GM23338 (cell line): Measurements from ENCODE around the gene SBSN. TPM values are rescaled to one million over a fixed set of nuclear protein-coding genes. Genes with fewer than 3 reads are reported as not detected.
A peak's percentile ranks its signal among the peaks of the same experiment; 100 is the strongest.

Source experiments
- ATAC-seq: fragments of 200-7000 bp; cut with Tn5 transposase; 3 replicates; pipeline ENCODE4 v1.9.1; 2020
- DNase-seq: peaks from one replicate; pipeline ENCODE4 v3.0.0-alpha.2; 2015; ENCODE audit warnings: low spot score
- H2AFZ ChIP-seq: fragments of 200-600 bp; sonication (generic); 2 replicates; pipeline ENCODE4 v1.8.0; 2016; ENCODE audit warnings: antibody characterized with exemption, mild to moderate bottlenecking, moderate library complexity
- H3F3A ChIP-seq: fragments of 200-600 bp; sonication (generic); replicated peaks from 2 replicates; pipeline ENCODE4 v1.8.0; 2017; ENCODE audit warnings: antibody characterized with exemption, mixed run types, low read depth
- H3K27ac ChIP-seq: fragments of 200-600 bp; sonication (generic); 2 replicates; pipeline ENCODE4 v1.6.1; 2016; ENCODE audit warnings: low read depth
- H3K27me3 ChIP-seq: fragments of 200-600 bp; sonication (generic); 2 replicates; pipeline ENCODE4 v1.8.0; 2016; ENCODE audit warnings: mild to moderate bottlenecking, mixed run types, moderate library complexity; ENCODE audit not compliant: insufficient read depth
- H3K36me3 ChIP-seq: fragments of 200-600 bp; sonication (generic); 2 replicates; pipeline ENCODE4 v1.8.0; 2016; ENCODE audit warnings: mild to moderate bottlenecking; ENCODE audit not compliant: insufficient read depth
- H3K4me1 ChIP-seq: fragments of 200-600 bp; sonication (generic); 2 replicates; pipeline ENCODE4 v1.8.0; 2016; ENCODE audit warnings: mild to moderate bottlenecking, moderate library complexity; ENCODE audit not compliant: insufficient read depth
- H3K4me2 ChIP-seq: fragments of 200-600 bp; sonication (generic); 2 replicates; pipeline ENCODE4 v1.7.1; 2017; ENCODE audit warnings: mixed run types
- H3K4me3 ChIP-seq: fragments of 200-600 bp; sonication (generic); 2 replicates; pipeline ENCODE4 v1.6.1; 2016; ENCODE audit warnings: mixed run types
- H3K79me2 ChIP-seq: fragments of 200-600 bp; sonication (generic); replicated peaks from 2 replicates; pipeline ENCODE4 v1.8.0; 2017; ENCODE audit warnings: mild to moderate bottlenecking; ENCODE audit not compliant: insufficient read depth
- H3K9me2 ChIP-seq: fragments of 200-600 bp; sonication (generic); 2 replicates; pipeline ENCODE4 v1.8.0; 2017; ENCODE audit not compliant: insufficient read depth
- H4K20me1 ChIP-seq: fragments of 200-600 bp; sonication (generic); replicated peaks from 2 replicates; pipeline ENCODE4 v1.8.0; 2017; ENCODE audit warnings: mild to moderate bottlenecking; ENCODE audit not compliant: insufficient read depth
- H3K27ac Mint-ChIP-seq: 2 replicates; pipeline ENCODE4 v1.8.0; 2020; ENCODE audit warnings: inconsistent platforms, mild to moderate bottlenecking, moderate library complexity, mixed read lengths
- H3K27me3 Mint-ChIP-seq: 3 replicates; pipeline ENCODE4 v1.8.0; 2022; ENCODE audit warnings: low read depth, mild to moderate bottlenecking, moderate library complexity, mixed read lengths, inconsistent platforms; ENCODE audit not compliant: insufficient read depth, poor library complexity
- H3K36me3 Mint-ChIP-seq: 3 replicates; pipeline ENCODE4 v1.8.0; 2021; ENCODE audit warnings: low read depth, mild to moderate bottlenecking, inconsistent platforms, moderate library complexity, mixed read lengths
- H3K4me1 Mint-ChIP-seq: 3 replicates; pipeline ENCODE4 v1.8.0; 2020; ENCODE audit warnings: mild to moderate bottlenecking, inconsistent platforms, mixed read lengths
- H3K4me3 Mint-ChIP-seq: 3 replicates; pipeline ENCODE4 v1.8.0; 2021; ENCODE audit warnings: moderate library complexity, mild to moderate bottlenecking, inconsistent platforms, mixed read lengths
- H3K9me3 Mint-ChIP-seq: 3 replicates; pipeline ENCODE4 v1.8.0; 2020; ENCODE audit warnings: moderate library complexity, mild to moderate bottlenecking, inconsistent platforms, mixed read lengths
- CTCF ChIP-seq, 2 experiments: fragments of 200-600 bp in 1 of 2; sonication (generic) in 1 of 2; conservative IDR thresholded peaks; 2 replicates each; pipeline versions ENCODE4 v1.5.1 to v1.6.1; 2016 to 2017; ENCODE audit warnings: antibody characterized with exemption in 2 of 2, low read depth in 2 of 2, mild to moderate bottlenecking in 2 of 2, moderate library complexity in 1 of 2
- EZH2 ChIP-seq: fragments of 200-600 bp; sonication (generic); IDR thresholded peaks from one replicate; pipeline ENCODE4 v1.8.0; 2017; ENCODE audit warnings: antibody characterized with exemption, mild to moderate bottlenecking, low read depth; ENCODE audit not compliant: unreplicated experiment
- JUNB ChIP-seq: IDR thresholded peaks from one replicate; pipeline ENCODE4 v1.6.1; 2016; ENCODE audit warnings: antibody characterized with exemption; ENCODE audit not compliant: unreplicated experiment
- NANOG ChIP-seq: IDR thresholded peaks from 2 replicates; pipeline ENCODE4 v1.6.1; 2016; ENCODE audit warnings: antibody characterized with exemption, borderline replicate concordance
- REST ChIP-seq: IDR thresholded peaks from one replicate; pipeline ENCODE4 v1.6.1; 2018; ENCODE audit warnings: antibody characterized with exemption; ENCODE audit not compliant: unreplicated experiment
- ZNF114 ChIP-seq: fragments of 250-450 bp; sonication (Bioruptor Pico); IDR thresholded peaks from 2 replicates; pipeline ENCODE4 v1.5.0; 2020; ENCODE audit warnings: mild to moderate bottlenecking, moderate library complexity
- ZNF462 ChIP-seq: fragments of 250-450 bp; sonication (Bioruptor Pico); IDR thresholded peaks from 2 replicates; pipeline ENCODE4 v1.5.0; 2020; ENCODE audit warnings: mild to moderate bottlenecking, moderate library complexity
- polyA plus RNA-seq: library from polyadenylated mRNA; unstranded; fragments of >200 nt; fragmentation: Nextera tagmentation; extraction: Ambion mirVana; gene quantifications from 2 replicates; pipeline ENCODE4 v1.2.1, GENCODE V29; 2016
- total RNA-seq: library from RNA; depleted of rRNA; stranded (reverse); fragments of >200 nt; shearing (Covaris generic); gene quantifications from 2 replicates; pipeline ENCODE4 v1.2.3, GENCODE V29; 2014

Gene SBSN
- total and polyA plus RNA-seq, 2 experiments from 2014 or later: 0.39 TPM; not detected in 1

- H3K36me3 ChIP-seq: no peaks in the 10 kb centered on the region
- peaks cover 9% of the 10 kb centered on the region for H4K20me1 ChIP-seq
- H2AFZ ChIP-seq: no peak overlapping the region
- H3K27ac Mint-ChIP-seq: no peak overlapping the region
- peak; percentile 98 for DNase-seq
- H3K27me3 ChIP-seq: no peaks in the 10 kb centered on the region
- H3K9me2 ChIP-seq: no peaks in the 10 kb centered on the region
- H3K4me3 Mint-ChIP-seq: peak overlapping the region; percentile 21; the same call in 1 of the 3 replicates
- no peak overlapping the region for H3K4me2 ChIP-seq
- TF ChIP-seq ZNF114 (no peak), CTCF (conservative IDR thresholded peaks at IDR 0.05; ENCODE audit: low read depth in 2 of 2) (peak; percentile 85 to 88), REST (no peak)
- H3K79me2 ChIP-seq: peaks cover 23% of the 10 kb centered on the region
- peak; percentile 60 for ATAC-seq
- peaks cover 11% of the 10 kb centered on the region; the same call in 1 of the 2 replicates for H3F3A ChIP-seq
- H3K27ac ChIP-seq: peak overlapping the region; percentile 63; the same call in 1 of the 2 replicates
- H3K4me1 ChIP-seq: peaks cover 11% of the 10 kb centered on the region; the same call in 1 of the 2 replicates
- peaks cover 27% of the 10 kb centered on the region for H3K4me1 Mint-ChIP-seq
- H3K27me3 Mint-ChIP-seq: peaks cover 15% of the 10 kb centered on the region
- H3K36me3 Mint-ChIP-seq: peaks cover 32% of the 10 kb centered on the region
- no peaks in the 10 kb centered on the region; the same call in 2 of the 3 replicates for H3K9me3 Mint-ChIP-seq
- H3K4me3 ChIP-seq: no peak overlapping the region
These were observed 21.2 kb upstream of the SBSN start for GRCh38 chr19:35549174-35549788.

GRCh38 chr19:35546532-35546931 lies 18.4 kb upstream of the SBSN start:
- Histone ChIP-seq H3K27ac (no peak overlapping the region), H3K79me2 (peaks cover 27% of the 10 kb centered on the region), H4K20me1 (peaks cover 9% of the 10 kb centered on the region), H3K9me2 (no peaks in the 10 kb centered on the region), H2AFZ (no peak overlapping the region), H3K4me2 (peak overlapping the region; percentile 98), H3K4me3 (peak overlapping the region; percentile 99), H3K27me3 (no peaks in the 10 kb centered on the region), H3K36me3 (peaks cover 1% of the 10 kb centered on the region; the same call in 1 of the 2 replicates), H3F3A (peaks cover 13% of the 10 kb centered on the region; the same call in 1 of the 2 replicates), H3K4me1 (peaks cover 15% of the 10 kb centered on the region; the same call in 1 of the 2 replicates)
- Mint-ChIP-seq H3K4me3 (peak overlapping the region; percentile 99), H3K9me3 (no peaks in the 10 kb centered on the region; the same call in 2 of the 3 replicates), H3K27ac (peak overlapping the region; percentile 70; the same call in 1 of the 2 replicates), H3K27me3 (peaks cover 11% of the 10 kb centered on the region), H3K36me3 (peaks cover 50% of the 10 kb centered on the region), H3K4me1 (peaks cover 29% of the 10 kb centered on the region)
- ATAC-seq: no peak
- DNase-seq: no peak
- TF ChIP-seq JUNB: no peak
- TF ChIP-seq EZH2: no peak
- no peak for TF ChIP-seq NANOG
- TF ChIP-seq ZNF462 (CRISPR knock-in tag): no peak
